Ovary (tissue), 9 donors: Measurements from ENCODE around the gene BEND7. TPM values are rescaled to one million over a fixed set of nuclear protein-coding genes. Genes with fewer than 3 reads are reported as not detected.
A peak's percentile ranks its signal among the peaks of the same experiment; 100 is the strongest.

Experiments
- DNase-seq, 5 donors: peaks; one replicate each; pipeline ENCODE4 v3.0.0-alpha.2; 2019 to 2020
- H3K27ac ChIP-seq, 2 donors: fragments of 200-600 bp; one replicate each; pipeline versions ENCODE4 v1.5.1 to v1.8.0; 2019 to 2022
- H3K27me3 ChIP-seq: fragments of 200-600 bp; one replicate; pipeline ENCODE4 v1.8.0; 2022
- H3K36me3 ChIP-seq: fragments of 200-600 bp; sonication (generic); one replicate; pipeline ENCODE4 v1.5.1; 2019
- H3K4me1 ChIP-seq: one replicate; pipeline ENCODE4 v1.8.1; 2013; ENCODE audit warnings: mild to moderate bottlenecking, moderate library complexity; ENCODE audit not compliant: insufficient read depth
- H3K4me3 ChIP-seq: fragments of 200-600 bp; sonication (generic); one replicate; pipeline ENCODE4 v1.5.1; 2017
- H3K9me3 ChIP-seq, 2 donors: fragments of 200-600 bp in 1 of 2; sonication (generic) in 1 of 2; one replicate each; pipeline versions ENCODE4 v1.5.1 to v1.8.1; 2013 to 2019; ENCODE audit warnings: mild to moderate bottlenecking in 1 of 2, moderate library complexity in 1 of 2
- EP300 ChIP-seq: sonication (generic); formaldehyde crosslinking; IDR thresholded peaks from one replicate; pipeline ENCODE4 v1.6.1; 2017; ENCODE audit warnings: antibody characterized with exemption
- POLR2A ChIP-seq: fragments of 450-650 bp; IDR thresholded peaks from one replicate; pipeline ENCODE4 v1.6.1; 2017; ENCODE audit warnings: antibody characterized with exemption, mild to moderate bottlenecking, moderate library complexity
- WGBS, 3 donors: extraction: QIAGEN DNeasy Blood & Tissue Kit in 1 of 3; methylation state at CpG; one replicate each; pipeline versions ENCODE4 v1.1.5 to v1.1.7; 2013 to 2017; 5-methylcytosine and 5-hydroxymethylcytosine counted together
- intact Hi-C, 4 donors: fragments of 100-400 bp; cut with DNase I; formaldehyde crosslinking; loops; one replicate each; pipeline versions ENCODE4 v1.11.0 to v1.15.1; 2022 to 2023
- polyA plus RNA-seq, 2 donors: library from polyadenylated mRNA; stranded (reverse); fragments of 200-250 nt in 1 of 2; fragments of 350-450 nt in 1 of 2; fragmentation: Illumina TruSeq in 1 of 2; extraction: RNeasy Lipid Tissue Mini Kit (QIAGEN cat#74804) in 1 of 2; gene quantifications; one replicate each; pipeline ENCODE4 v1.2.3, GENCODE V29; 2013 to 2014
- total RNA-seq, 7 donors: library from RNA; depleted of rRNA in 2 of 7; stranded (reverse); fragments of >200 nt in 2 of 7; fragmentation: NEBNext Ultra II Directional in 3 of 7; extraction: Animal tissue kit (Norgen Biotek cat#: 25700) in 3 of 7; gene quantifications; one replicate each; pipeline versions ENCODE4 v1.1.0 to v1.2.4, GENCODE V29; 2016 to 2023
- TF ChIP-seq, protein P1 (sequence below), 3 donors: fragments of 450-650 bp in 2 of 3; fragments of 200-600 bp in 1 of 3; IDR thresholded peaks; one replicate each; pipeline versions ENCODE4 v1.5.1 to v1.8.0; 2016 to 2022; ENCODE audit warnings: antibody characterized with exemption in 3 of 3, mild to moderate bottlenecking in 1 of 3
- donor health status: DM: no; HTN: no; CAD: no; lungs with moderate emphysema.
- donor health status: DM: no; HTN: no; CAD: no.
- donor health status: Bipolar disorder and iron deficiency.
- donor health status: DM: yes; HTN: yes; CAD: no.
- donor health status: DM: no; HTN: no; CAD: no.
- donor health status: DM: yes; HTN: yes; CAD: no.

The BEND7 gene
- total and polyA plus RNA-seq, 9 donors, result 9.9 to 34.7 (median 19.8) TPM

DNA sequence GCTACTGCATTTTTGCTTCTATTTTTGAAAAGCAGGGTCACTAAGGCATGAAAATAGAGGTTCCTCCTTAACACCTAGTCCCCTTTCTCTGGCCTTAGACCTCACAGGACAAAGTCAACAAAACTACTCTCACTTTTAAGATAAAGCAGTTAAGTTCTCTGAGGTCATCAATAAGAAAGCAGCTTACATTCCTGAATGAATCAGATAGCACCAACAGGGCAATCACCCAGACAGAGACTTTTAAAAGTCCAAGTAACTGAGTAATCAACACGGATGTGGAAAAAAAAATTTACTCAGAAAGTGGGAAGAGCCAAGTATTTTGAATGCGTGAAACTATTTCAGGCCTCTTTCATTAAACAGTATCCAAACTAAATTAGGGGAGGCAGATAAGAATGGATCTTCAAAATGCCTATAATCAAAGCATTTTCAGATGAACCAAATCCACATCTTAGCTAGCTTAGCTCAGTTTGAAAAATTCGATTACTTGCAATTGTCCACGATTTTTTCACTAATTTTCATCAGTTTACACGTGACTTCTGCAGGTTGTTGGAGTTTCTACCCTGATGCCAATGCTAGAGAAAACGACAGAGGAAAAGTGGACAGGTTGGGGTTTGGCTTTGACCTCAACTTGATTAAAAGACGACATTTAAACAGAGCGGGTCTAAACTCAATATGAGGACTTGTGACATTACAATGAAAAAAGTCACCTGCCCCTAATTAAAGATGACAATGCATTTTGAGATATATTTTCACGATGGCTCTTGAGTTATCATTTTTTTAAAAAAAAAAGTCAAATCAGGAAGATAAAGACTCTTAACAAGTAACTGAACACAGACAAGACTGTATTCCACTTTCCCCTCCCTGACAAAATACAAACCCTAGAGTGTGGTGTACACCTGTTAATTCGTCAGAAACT lies 1.6 kb downstream of the BEND7 start:
- TF ChIP-seq, protein P1, sequence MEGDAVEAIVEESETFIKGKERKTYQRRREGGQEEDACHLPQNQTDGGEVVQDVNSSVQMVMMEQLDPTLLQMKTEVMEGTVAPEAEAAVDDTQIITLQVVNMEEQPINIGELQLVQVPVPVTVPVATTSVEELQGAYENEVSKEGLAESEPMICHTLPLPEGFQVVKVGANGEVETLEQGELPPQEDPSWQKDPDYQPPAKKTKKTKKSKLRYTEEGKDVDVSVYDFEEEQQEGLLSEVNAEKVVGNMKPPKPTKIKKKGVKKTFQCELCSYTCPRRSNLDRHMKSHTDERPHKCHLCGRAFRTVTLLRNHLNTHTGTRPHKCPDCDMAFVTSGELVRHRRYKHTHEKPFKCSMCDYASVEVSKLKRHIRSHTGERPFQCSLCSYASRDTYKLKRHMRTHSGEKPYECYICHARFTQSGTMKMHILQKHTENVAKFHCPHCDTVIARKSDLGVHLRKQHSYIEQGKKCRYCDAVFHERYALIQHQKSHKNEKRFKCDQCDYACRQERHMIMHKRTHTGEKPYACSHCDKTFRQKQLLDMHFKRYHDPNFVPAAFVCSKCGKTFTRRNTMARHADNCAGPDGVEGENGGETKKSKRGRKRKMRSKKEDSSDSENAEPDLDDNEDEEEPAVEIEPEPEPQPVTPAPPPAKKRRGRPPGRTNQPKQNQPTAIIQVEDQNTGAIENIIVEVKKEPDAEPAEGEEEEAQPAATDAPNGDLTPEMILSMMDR (IDR thresholded peaks at IDR 0.05), result no peak
- TF ChIP-seq EP300 (no peak), POLR2A (no peak)
- Histone ChIP-seq H3K27ac (peak overlapping the region in 1 of 2 donors; percentile 73), H3K9me3 (no peaks in the 10 kb centered on the region), H3K27me3 (no peaks in the 10 kb centered on the region), H3K4me1 (peaks cover 2% of the 10 kb centered on the region), H3K4me3 (peak overlapping the region; percentile 65), H3K36me3 (no peaks in the 10 kb centered on the region)
- DNase-seq, result no peak
- WGBS, 3 donors, result 48 to 56% (median 54%) methylated on average over 10 of the region's 10 CpGs
- intact Hi-C loops, result no loop called here

DNA sequence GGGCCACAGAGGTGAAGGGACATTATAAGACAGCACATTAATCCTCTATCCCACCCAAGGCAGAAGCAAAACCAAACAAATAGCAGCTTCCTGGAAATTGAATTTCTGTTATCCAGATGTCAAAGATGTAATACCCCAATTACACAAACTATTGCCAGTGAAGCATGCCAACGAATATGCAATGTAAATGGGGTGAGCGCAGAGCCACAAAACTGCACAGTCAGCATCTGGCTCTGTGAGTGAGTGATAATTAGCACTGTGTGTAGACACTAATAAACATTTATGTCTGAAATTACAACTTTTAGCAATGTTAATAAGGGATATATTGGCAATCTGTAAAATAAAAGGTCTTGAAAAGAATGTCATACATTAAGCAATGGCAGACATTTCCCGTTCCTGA lies 3.2 kb downstream of the BEND7 start:
- Histone ChIP-seq H3K9me3 (no peaks in the 10 kb centered on the region), H3K4me3 (no peak overlapping the region), H3K4me1 (peaks cover 2% of the 10 kb centered on the region), H3K27me3 (no peaks in the 10 kb centered on the region), H3K36me3 (no peaks in the 10 kb centered on the region), H3K27ac (no peak overlapping the region)
- no peak for DNase-seq
- 89 to 92% (median 89%) methylated on average over 3 of the region's 3 CpGs for whole genome bisulfite sequencing, 3 donors
- TF ChIP-seq, protein P1 (IDR thresholded peaks at IDR 0.05), result no peak
- TF ChIP-seq POLR2A (no peak), EP300 (no peak)
- intact Hi-C loops, result no loop called here

GRCh38 chr10:13521026-13521425 lies 7.8 kb downstream of the BEND7 start:
- H3K4me1 ChIP-seq, result no peaks in the 10 kb centered on the region
- no peaks in the 10 kb centered on the region for H3K27me3 ChIP-seq
- no peaks in the 10 kb centered on the region for H3K9me3 ChIP-seq
- H3K27ac ChIP-seq, result no peak overlapping the region
- WGBS, 3 donors, result 70 to 71% (median 71%) methylated on average over 7 of the region's 7 CpGs
- no peak for DNase-seq
- intact Hi-C loops, result no loop called here
- no peak overlapping the region for H3K4me3 ChIP-seq
- no peaks in the 10 kb centered on the region for H3K36me3 ChIP-seq
- TF ChIP-seq, protein P1 (IDR thresholded peaks at IDR 0.05), result no peak
- TF ChIP-seq EP300 (no peak), POLR2A (no peak)

- no peaks in the 10 kb centered on the region for H3K4me1 ChIP-seq
- 88 to 94% (median 89%) methylated on average over 8 of the region's 8 CpGs for whole genome bisulfite sequencing, 3 donors
- no peaks in the 10 kb centered on the region for H3K36me3 ChIP-seq
- no peak overlapping the region for H3K27ac ChIP-seq
- H3K4me3 ChIP-seq, result no peak overlapping the region
- intact Hi-C loops, result no loop called here
- H3K27me3 ChIP-seq, result no peaks in the 10 kb centered on the region
- H3K9me3 ChIP-seq, result no peaks in the 10 kb centered on the region
- TF ChIP-seq POLR2A, result no peak
- TF ChIP-seq EP300, result no peak
- TF ChIP-seq, protein P1 (IDR thresholded peaks at IDR 0.05), result no peak
- no peak for DNase-seq
Measured at GRCh38 chr10:13520194-13520593, 8.6 kb downstream of the BEND7 start.
